GM04504 (cell line): ENCODE measurements around the gene TMEM240.
"Not testable (repeated sequence)": the region's sequence is repeated elsewhere in the genome, so short reads cannot be mapped to it uniquely, and the experiment has no call there.

Experiments used
- DNase-seq: peaks from one replicate; pipeline ENCODE4 v3.0.0-alpha.2; 2012; ENCODE audit warnings: low read depth

The TMEM240 gene

GRCh38 chr1:1540818-1541628 lies 599 bp upstream of the TMEM240 start:
- DNase-seq: no peak

DNA sequence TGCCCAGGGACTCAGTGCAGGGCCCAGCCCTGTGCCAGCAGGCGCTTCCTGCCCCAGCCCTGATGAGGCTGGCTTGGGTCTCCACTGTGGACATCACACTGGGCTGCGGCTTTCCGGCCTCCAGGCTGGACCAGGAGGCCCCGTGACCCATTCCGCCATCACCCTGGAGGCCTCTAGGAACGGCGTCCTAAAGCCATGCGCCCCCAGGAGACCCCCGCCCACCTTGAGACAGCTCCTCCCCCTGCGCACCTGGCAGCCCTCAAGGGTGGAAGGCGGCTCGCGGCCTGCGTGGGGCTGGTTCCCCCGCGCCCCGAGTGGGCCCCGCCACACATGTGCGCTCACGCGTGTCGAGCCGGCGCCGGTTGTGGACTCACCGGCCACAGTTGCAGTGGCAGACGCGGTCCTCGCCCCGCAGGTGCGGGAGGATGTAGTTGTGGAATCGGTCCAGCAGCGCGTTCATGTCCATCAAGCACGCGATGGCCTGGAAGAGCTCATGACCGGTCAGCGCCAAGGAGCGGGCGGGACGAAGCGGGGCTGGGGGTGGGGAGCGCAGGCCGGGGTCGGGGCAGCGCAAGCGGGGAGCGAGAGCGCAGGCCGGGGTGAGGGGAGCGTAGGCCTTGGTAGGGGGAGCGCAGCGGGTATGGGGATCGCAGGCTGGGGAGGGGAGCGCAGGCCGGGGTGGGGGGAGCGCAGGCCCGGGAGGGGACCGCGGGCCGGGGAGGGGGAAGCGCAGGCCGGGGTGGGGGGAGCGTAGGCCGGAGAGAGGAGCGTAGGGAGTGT lies 924 bp downstream of the TMEM240 start:
- no peak for DNase-seq

DNA sequence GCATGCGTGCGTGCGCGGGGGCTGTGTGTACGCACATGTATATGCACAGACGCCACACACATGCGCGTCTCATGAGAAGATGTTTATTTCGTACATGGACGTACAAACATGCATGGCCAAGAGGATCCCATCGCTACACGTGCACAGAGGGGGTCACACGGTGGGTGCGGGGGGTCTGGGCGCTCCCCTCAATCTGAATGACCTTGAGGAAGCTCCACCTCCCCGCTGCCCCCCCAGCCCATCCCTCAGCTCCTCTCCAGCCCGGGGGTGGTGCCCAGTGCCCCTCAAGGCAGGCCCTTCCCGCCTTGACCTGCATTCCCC lies 1.5 kb downstream of the TMEM240 start:
- no peak for DNase-seq

DNA sequence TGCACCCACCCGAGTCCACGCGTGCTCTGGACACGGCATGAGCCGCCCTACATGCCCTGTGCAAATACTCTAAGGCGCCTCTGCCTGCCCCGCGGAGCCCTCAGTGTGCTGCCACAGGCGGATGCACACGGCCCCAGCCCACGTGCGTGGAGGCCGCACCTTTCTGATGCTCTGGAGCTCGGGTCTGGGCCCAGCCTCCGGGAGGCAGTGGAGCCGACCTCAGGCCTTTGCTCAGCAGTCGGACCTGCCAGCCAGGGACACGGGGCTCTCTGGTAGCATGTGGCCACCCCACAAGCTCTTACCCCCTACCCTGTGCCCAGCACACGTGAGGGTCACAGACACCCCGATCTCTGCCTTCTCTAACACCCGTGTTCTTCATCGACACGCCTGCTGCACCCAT lies 2.1 kb downstream of the TMEM240 start:
- DNase-seq: no peak

DNA sequence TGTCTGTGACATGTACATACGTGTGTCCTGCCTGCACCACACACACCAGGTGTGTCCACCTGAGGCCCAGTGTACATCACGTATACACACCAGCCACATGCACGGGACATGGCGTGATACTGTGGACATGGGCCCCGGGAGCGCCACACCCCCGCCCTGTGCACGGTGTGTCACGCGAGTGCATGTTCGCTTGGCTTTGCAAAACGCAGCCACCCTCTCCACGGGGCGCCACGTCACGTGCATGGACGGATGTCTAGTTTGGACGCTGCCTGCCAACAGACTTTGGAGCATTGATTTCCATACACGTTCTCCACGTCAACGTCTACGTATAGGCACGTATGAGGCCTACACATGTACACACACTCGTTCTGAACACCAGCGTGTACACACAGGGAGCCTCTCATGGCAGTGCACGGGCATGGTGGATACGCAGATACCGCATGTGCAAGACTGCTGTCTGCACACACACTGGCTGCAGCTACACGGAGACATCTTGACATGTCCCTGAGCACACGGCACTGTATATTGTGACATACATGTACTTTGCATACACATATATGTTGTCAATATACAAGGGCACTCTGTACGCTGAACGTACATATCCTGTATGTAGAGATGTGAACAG lies 2.7 kb downstream of the TMEM240 start:
- DNase-seq: no peak

DNA sequence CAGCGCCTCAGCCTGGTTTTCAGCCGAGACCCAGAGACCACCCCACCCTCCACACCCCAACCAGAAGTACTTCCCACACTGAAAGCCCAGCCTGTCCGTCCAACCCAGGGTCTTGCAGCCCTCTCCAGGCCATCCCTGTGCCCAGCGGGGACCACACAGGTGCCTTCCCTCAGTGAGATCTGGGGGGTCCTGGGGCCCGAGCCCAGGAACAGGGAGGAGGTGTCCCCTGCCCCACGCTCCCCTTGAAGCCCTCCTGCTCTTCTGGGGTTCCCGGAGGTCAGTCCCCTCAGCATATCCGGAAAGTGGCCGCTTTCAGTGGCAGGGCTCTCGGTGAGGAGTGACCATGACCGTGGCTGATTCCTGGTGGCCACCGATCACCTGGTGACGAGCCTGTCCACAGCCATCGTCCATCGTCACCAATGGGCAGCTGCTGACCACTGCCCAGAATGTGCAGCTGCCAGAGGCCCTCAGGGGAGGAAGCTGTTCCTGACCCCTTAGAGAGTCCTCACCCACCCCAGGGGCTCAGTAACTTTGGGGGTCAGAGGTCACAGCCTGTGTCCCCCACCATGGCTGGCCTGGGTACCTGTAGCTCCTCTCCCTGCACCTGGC lies 3.4 kb downstream of the TMEM240 start:
- no peak for DNase-seq

- no peak for DNase-seq
Observed at GRCh38 chr1:1536019-1536937, 4.1 kb downstream of the TMEM240 start.

GRCh38 chr1:1535201-1536018 lies 5.0 kb downstream of the TMEM240 start:
- no peak for DNase-seq

DNA sequence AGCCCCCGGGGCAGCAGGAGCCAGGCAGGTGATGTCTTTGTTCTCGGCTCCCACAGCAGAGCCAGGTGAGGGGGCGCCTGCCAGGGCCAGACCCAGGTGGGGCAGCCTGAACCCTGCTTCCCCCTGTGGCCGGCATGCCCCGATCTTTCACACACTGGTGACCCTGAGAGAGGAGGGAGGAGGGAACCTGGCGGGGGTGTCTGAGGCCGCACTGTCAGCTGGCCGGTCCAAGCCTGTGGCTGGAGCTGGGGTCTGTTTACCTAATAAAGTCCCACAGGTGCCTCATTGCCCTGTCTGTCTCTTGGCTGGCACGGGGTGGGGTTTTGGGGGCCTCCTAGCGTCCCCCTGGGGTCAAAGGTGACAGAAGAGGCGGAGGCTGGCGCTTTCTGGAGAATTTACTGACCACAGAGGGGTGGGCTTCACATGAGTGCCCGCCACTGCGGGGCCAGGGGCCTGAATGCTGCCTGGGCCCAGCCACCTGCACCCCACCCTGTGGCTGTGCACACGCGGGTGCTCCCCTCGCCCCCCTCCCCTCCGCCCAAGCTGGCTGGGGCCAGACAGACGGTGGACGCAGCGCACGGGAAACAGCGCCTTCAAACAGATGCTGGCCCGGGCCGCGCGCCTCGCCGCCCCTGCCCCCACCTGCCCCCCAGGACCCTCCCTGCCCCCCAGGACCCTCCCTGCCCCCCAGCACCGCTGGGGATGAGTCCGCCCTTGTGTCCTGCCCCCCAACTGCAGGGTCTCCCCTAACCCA lies 5.8 kb downstream of the TMEM240 start:
- no peak for DNase-seq

DNA sequence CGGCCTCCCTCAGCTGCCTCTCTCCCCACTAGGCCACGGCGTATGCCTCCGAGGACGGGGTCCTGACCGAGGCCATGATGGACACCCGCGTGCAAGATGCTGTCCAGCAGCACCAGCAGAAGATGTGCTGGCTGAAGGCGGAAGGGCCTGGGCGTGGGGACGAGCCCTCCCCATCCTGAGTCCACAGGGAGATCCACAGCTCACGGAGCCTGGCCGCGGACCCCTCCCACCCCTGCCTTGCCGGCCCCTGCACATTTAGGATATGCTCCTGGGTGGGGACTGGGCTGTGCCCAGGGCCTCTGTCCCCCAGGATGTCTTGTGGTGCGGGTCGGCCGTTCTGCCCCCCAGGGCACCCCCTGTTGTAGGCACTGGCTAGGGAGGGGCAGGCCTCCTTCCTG lies 6.5 kb downstream of the TMEM240 start:
- not testable (repeated sequence) for DNase-seq

- not testable (repeated sequence) for DNase-seq
Observed at GRCh38 chr1:1533176-1533893, 7.1 kb downstream of the TMEM240 start.

- no peak for DNase-seq
Observed at GRCh38 chr1:1531947-1532346, 8.5 kb downstream of the TMEM240 start.

DNA sequence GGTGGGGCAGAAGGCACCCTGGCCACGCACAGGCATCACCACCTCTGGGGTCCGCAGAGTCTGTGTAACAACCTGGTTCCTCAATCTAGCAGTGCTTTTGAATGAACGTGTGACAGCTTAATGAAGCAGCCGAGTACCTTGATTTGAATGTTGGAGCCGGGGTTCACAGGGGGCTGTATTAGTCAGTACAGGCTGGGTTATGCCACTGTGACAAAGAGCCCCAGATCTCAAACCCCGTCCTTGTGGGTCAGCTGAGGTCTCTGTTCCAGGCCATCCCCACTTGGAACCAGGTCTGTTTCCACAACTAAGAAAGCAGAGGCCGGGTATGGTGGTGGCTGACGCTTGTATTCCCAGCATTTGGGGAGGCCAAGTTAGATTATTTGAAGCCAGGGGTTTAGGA lies 10.5 kb downstream of the TMEM240 start:
- DNase-seq: no peak

- DNase-seq: no peak
Observed at GRCh38 chr1:1529321-1529720, 11.1 kb downstream of the TMEM240 start.

DNA sequence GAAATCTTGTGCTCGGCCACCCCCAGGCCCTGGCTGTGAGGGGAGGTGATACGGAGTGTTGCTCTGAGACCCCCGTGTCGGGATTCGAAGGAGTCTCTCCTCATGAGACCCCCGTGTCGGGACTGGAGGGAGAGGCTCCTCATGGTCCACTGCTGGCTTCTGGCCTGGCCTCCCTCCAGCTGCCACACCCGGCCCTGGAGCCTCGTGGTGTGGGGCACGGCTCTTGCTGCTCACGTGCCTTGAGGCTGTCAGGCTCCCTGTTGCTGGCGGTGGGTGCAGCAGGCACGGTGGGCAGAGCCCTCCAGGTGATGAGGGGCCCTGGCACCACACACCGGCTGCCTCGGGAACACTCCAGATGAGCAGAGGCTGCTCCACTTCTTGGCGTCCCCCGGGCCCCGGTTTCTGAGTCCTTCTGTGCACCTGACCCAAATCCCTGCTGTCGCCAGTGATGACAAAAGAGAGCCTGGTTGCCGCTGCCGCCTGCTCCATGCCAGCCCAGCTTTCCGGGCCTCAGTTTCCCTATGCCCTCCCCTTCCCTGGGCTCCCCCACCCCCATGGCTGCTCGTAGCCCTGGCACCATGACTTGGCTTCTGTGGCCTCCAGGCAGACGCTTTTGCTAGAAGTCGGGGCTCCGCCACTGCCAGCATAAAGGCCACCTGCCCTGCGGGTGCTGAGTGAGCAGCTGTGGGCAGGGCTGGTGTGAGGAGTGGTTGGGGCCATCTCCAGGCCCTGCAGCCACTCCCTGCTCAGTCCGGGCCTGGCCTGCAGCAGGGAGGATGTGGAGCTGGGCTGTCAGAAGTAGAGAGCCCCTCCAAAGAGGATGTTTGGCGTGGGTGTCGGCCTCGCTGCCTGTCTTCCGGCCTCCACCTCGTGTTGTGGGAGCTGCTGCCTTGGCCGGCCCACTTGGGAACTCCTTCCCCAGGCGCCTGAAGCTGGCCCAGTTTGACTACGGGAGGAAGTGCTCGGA lies 11.8 kb downstream of the TMEM240 start:
- no peak for DNase-seq

DNA sequence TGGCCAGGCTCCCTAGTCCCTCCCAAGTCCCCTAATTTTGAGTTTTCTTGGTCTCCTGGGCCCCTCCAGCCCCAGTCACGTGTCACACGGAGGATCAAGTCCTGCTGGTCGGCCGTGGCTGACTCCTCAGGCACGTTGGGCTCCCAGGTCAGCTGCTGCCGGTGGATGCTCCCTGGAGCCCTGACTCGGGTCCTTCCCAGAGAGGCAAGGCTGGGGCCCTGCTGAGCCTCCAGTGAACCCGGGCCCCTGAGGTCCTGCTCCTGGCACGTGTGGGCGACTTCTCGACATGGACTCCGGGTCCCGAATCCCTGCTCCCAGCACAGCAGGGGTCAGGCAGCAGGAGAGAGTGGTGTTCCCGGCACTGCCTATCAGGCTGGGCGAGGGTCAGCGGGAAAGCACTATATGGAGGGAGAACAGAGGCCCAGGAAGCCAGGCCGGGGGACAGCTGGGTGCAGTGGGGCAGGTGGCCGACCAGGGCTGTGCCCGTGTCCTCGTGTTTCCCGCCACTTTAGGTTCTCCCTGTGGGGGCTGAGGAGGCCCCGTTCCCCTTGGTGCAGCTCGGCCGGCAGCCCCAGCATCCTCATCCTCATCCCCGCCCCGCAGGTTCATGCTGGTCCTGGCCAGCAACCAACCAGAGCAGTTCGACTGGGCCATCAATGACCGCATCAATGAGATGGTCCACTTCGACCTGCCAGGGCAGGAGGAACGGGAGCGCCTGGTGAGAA lies 13.2 kb downstream of the TMEM240 start:
- no peak for DNase-seq

GRCh38 chr1:1526476-1526875 lies 13.9 kb downstream of the TMEM240 start:
- DNase-seq: not testable (repeated sequence)
